NCI-H748 treated with DMSO at 0.1 percent for 48 hours (cell line): ENCODE results near the gene CCDC167.

ENCODE experiments used
- DNase-seq: peaks from one replicate; lab custom pipeline; 2025; lab: John Stamatoyannopoulos, UW

The CCDC167 gene

DNA sequence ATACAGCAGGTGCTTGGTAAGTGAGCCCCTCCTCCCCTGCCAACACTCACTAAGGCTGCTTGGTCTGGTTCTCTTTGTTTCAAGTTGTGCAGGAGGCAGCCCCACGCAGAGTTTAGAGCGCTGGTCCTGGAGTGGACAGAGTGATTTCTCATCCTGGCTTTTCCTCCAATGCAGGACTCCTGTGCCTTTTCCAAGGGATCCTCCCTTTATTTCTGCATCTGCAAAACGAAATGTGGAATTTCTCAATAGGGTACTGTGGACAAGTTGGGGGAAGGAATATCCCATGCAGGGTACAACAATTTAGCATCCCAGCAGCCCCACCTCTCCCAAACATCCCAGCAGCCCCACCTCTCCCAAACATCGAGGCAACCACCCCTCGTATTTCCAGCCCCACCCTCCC lies 30.6 kb upstream of the CCDC167 start:
- no peak for DNase-seq

DNA sequence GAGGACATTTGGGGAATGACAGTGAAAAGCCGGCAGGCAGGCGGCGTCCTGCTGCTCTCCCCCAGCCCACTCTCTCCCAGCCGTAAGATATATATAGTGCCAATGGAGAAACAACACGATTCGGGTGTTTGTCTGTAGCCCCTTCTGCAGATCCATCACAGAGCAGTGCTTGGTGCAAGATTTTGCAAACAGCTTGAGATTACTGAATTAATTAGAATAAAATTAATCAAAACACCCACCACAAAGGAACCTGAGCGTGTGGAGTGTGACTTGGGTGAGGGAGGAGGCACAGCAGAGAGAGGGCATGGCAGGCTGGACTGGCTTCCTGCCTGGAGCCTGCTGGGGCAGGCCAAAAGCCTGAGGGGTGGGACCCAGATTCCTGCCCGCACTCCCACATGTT lies 28.8 kb upstream of the CCDC167 start:
- no peak for DNase-seq

DNA sequence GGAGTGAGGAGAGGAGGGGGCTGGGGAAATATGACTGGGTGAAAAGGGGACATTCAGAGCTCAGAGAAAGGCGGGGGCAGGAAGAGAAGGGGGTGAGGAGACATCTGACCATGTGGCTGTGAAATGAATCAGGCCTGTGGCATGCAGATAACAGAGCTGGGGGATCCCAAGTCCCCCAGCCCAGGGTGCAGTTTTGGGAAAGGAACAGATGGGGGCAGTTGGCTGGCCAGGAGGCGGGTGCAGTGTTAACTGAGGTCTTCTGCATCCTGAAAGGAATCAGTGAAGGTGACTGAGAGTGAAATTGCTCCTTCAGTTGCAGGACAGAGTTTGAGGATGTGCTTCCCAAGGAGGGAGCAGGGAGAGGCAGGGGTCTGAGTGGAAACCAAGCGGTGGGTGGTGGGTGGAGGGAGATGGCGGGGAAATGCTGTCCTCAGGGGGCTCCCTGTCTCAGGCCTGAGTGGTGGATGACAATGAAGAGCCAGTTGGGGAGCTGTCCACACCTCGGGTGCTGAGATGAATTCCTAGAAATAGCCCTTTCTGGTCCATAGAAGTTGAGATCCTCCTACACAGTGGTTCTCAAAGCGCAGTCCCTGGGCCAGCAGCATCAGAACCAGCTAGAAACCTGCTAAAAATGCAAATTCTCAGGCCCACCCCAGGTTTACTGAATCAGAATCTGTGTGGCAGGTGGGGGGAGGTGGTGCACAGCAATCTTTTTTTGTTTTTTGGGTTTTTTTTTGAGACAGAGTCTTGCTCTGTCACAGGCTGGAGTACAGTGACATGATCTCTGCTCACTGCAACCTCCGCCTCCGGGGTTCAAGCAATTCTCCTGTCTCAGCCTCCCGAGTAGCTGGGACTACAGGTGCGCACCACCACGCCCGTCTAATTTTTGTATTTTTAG lies 26.0 kb upstream of the CCDC167 start:
- DNase-seq = no peak

DNA sequence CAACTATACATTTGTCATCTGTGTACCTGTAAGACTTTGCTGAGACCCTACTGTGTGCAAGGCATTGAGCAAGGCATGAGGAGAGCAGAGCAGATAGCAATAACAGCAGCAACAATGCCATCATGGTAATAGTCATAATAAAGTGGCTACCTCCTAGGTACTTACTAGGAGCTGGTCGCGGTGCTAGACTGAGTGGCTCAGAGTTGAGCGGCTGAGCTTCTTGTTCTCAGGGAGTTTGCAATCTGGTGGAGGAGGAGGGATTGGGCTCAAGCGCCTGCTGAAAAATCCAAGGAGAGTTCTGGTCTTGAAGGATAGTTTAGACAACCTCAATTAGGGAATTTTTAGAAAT lies 25.3 kb upstream of the CCDC167 start:
- DNase-seq = no peak

DNA sequence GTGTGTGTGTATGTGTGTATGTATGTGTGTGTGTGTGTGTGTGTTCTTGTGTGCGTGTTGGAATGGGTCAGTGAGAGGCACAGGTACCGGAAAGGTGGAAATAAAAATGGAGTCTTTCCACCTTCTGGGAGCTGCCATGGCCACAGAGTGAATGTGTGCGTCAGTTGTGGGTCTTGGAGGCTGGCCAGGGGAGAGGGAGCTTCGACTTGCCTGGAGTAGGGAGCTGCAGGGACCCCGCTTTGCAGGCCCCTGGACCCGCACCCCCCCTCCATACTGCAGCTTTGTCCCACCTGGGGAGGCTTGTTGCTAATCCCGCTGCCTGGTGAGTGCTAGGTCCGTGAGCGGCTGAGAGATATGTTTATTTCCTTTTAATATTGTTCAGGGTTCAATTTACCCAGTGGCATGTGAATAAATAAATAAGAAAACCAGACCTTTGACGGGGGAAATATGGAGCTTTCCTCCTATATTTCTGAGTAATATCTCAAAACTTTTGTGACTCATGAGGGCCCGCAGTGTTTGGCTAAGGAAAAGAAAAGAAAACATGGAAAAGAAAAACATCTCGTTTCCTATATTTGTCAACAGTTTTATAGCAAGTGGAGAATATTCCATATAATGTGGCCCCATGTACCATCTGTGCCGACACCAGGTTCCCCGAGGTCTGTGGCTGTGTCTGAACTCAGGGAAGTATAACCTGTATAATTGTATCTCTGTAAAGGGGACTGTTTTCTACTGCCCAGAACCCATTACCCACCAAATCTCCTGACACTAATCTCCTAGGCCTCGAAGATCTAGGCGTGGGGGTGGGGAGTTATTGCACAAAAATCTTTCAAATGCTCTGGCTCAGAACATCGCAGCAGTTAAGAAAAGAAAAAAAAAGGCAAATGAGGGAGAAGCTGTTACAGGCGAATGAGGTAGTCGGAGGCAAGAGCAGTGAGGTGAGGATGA lies 24.6 kb upstream of the CCDC167 start:
- DNase-seq = no peak

DNA sequence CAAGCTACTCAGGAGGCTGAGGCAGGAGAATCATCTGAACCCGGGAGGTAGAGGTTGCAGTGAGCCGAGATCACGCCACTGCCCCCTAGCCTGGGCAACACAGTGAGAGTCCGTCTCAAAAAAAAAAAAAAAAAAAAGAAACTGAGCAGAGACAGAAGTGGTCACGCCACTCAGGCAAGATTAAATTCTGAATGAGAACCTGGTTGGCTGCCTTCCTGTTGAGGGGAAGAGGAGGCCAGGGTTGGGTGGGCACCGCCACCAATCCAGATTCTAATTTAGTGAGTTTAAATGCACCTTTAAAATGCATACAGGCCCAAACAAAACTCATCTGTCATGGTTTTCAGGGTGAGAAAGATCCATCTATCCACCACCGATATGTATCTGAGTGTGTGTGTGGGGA lies 23.7 kb upstream of the CCDC167 start:
- no peak for DNase-seq

DNA sequence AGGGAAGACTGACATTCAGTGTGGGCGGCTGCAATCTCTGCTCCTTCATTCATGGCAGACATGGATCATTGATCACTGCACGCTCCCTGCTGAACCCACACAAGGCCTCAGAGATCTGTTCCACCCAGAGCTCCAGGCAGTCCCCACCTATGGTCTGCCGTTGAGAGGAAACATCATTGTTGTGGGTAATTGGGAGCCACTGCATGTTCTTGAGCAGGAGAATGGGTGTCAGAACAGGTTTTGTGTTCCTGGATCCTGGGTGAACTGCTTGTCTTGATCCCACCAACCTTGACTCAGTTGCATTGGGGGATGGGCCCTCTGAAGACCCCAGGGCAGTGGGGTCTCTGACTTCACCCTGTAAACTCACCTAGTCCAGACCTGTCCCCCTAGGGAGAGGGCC lies 23.1 kb upstream of the CCDC167 start:
- DNase-seq = no peak

DNA sequence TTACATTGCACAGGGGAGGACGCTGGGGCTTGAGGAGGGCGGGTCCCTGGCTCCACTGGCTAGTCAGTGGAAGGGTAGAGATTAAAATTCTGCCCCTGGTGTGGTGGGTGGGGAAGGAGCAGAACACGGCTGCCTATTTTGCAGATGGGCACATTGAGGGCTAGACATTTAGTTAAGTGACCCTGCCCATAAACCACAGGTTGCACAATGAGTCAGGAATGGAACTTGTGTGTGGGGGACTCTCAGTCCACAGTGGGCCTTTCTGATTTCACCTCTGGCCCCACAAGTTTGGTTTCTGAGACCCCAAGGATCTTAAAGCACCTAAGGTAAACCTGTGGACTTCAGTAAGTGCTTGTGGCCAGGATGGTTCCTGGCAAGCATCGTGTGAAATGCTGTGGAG lies 22.0 kb upstream of the CCDC167 start:
- DNase-seq = no peak

DNA sequence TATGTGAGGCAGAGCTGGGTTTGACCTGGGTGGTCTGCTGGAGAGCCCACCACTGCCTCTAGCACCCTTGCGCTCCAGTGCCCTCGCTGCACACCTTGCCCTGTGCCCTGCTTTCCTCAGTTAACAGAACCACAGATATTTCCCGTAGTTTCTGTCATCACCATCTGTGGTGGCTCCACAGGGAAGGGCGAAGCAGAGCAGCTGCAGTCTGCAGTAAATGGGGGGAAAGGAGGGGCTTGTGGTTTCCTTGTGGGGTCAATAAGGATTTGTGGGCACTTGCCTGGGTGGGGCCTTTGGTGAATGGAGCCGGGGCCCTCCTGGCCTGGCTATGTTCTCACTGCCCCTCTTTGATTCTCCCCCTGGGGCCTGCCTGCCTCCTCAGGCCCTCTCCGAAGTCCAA lies 21.2 kb upstream of the CCDC167 start:
- no peak for DNase-seq

DNA sequence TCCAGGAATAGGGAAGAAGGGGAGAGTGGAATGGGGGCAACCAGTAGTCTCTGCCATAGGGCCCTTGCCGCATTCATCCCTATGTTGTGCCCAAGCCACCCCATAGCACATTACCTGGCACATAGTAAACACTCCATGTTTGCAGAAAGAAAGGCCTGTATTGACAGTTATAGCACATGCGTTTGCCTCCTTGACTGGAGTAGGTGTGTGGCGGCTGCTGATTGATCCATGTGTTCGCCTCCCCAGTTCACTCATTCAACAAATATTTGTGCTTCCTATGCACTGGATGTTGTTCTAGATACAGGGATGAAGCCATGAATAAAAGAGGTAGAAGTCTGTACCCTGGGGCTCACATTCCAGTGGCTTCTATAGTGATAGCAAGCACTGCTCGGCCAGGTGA lies 19.8 kb upstream of the CCDC167 start:
- DNase-seq = no peak

DNA sequence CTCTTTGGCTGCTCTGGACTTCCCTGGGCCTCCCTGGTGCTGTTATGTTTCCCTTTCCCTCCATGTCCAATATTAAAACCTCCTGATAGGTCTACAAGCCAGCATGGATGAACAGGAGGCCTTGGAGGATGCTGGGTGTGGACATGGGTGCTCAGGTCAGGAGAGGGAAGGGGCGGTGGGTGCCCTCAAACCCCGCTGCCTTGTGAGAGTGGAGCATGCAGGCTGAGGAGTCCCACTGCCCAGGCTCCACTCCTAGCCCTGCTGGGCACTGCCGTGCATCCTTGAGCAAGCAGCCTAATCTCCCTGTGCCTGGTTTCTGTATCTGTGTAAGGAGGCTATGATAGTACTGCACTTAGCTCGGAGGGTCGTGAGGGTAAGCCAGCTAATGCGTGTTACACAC lies 18.4 kb upstream of the CCDC167 start:
- DNase-seq = no peak

DNA sequence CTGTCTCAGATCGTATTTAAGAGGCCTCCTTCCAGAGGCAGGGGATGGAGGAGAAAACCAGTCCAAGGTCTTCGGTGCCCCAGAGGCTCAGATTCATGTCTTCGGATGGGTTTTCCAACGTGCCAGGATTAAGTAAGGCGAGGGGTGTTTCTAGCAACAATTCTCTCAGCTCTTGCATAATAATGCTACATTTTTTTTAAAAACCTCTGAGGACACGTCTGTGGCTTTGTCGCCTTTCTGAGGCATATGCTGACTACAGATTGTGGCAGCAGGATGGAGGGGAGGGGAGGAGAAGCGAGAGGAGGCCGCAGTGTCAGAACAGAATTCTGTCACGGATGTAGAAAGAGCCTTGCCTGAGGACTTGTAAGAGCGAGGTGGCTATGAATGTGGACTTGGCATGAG lies 17.7 kb upstream of the CCDC167 start:
- DNase-seq = no peak

DNA sequence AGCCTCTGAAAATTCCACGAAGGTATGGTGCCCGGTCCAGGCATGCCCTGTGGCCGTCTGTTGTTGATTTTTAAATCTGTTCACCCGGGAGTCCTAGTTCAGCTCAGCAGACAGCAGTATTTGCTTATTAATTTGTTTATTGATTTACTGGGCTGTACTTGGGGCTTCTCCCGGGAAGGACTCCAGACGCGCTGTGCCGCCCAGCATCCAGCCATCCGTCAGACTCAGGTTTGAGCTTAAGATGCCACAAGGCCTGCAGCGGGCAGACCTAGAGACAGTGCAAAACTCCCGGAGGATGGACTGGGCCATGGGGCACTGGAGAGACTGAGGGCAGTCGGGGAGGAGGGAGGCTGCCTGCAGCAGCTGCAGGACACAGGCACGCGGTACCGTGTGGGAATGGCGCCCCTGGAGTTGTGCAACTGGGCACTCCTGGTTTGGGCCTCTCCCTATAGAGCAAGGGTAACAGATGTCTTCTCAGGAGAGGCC lies 17.3 kb upstream of the CCDC167 start:
- no peak for DNase-seq

DNA sequence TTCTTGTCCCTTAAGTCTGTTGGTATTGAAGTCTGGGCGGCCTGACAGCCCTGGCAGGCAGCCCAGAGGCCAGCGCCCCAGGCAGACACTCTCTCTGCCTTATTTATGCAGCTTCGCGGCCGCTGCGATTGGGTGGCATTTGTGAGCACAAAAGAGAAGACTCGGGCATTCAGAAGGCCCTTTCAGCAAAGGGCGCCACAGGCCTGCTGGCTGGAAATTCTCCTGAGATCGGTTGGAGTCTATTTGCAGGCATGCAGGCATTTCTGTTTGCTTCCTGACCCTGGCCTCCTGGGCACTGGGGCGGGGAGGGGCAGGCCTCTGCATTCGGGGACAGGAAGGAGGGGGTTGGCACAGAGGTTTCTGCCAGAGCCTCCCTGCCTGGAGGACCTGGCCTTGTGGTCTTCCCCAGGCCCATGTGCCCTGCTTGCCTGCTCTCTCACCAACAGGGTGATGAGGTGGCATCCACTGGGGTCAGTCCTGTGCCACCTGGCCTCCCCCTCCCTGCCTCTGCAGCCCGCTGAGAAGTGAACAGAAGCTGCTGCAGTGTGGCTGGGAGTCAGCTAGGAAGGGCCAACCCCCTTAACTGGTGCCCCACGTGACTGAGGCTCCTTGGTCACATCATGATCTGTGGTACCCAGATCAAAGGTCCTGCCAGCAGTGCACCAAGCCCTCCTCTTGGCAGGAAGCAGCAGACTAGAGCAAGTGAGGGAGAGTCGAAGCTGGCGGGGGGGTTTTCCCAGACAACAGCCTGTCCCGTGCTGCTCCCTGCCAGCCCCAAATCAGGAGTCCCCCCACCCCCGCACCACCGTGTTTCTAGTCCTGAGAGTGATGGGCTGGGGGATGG lies 16.6 kb upstream of the CCDC167 start:
- peak; percentile 53 for DNase-seq

DNA sequence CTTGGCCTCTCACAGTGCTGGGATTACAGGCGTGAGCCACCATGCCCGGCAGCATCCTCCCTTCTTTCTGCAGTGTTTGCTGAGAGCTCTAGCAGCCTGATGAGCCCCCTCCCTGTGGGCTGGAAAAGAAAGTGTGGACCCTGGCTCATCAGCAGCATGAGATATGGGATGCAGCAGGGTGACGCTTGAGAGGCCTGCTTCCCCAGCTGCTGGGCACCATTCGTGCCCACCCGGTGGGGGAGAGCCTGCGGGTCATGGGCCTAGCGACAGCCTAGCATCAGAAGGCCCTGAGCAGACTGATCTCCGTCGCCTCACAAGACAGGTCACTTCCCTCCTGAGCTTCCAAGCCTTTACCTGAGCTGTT lies 16.0 kb upstream of the CCDC167 start:
- no peak for DNase-seq

DNA sequence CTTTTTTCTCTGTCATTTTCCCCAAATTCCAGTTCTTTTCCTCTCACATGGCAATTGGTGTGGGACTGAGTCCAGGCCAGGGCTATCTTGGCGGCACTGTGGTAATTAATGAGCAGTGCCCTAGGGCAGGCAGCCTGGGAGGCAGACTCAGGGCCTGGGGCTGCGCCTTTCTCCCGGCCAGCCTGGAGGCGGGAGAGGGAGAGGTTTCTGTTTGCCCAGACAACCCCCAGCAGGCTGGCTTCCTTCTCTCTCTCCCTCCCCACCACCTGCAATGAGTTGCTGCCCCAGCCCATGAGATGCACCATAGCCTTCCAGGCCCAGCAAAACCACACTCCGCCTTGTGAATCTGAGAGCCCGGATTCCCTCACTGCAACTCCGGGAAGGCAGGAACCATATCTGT lies 15.1 kb upstream of the CCDC167 start:
- DNase-seq = no peak

DNA sequence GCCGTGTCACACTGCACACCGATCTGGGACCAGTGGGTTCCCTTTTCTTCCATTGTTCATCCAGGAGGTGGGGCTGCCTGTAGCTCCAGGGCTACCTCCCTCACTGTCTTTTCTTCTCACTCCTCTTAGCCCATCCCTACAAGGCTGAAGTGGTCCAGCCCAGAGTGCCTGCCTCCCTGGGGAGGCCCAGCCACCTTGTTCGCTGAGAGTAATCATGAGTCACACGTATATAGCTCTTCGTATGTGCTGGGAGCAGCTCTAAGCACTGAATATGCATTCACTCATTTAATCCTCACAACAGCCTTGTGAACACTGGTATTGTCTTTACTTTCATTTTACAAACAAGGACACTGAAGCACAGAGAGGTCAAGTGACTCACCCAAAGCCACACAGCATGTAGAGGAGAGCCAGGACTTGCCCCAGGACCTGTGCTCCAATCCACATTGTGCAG lies 14.7 kb upstream of the CCDC167 start:
- DNase-seq = no peak

DNA sequence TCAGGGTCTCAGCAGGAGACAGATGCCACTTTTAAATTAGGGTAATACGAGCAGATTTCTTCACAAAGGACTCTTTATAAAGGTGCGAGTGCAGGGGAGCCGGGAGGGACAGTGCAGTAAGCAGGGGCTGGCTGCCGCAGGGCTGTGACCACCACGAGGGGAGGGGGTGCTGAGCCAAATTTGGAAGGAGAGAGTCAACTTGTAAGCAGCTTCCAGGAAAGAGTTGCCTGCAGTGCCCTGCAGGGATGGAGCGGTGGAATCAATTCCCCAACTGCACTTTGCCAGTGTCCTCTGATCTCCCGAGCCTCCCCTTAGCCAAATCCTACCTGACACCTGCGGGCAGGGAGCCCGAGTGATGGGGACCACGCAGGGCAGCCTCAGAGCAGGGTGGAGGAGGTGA lies 13.9 kb upstream of the CCDC167 start:
- no peak for DNase-seq

DNA sequence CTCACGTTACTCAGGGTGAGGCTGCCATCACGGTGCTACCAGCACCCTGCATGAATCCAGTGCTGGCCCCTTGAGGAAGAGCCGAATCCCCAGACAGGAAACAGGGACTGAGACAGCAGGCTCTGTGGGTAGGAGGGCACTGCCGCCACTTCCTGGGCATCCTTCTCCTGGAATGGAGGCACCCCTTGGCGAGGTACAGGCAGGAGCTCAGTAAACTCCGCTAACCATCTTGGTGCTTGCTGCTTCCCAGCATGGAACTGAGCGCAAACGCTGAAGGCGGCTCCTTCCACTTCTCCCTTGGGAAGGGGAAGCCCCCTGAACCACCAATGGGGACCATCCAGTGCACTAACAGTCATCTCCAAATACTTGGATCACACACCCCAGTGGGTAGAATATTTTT lies 13.5 kb upstream of the CCDC167 start:
- no peak for DNase-seq

DNA sequence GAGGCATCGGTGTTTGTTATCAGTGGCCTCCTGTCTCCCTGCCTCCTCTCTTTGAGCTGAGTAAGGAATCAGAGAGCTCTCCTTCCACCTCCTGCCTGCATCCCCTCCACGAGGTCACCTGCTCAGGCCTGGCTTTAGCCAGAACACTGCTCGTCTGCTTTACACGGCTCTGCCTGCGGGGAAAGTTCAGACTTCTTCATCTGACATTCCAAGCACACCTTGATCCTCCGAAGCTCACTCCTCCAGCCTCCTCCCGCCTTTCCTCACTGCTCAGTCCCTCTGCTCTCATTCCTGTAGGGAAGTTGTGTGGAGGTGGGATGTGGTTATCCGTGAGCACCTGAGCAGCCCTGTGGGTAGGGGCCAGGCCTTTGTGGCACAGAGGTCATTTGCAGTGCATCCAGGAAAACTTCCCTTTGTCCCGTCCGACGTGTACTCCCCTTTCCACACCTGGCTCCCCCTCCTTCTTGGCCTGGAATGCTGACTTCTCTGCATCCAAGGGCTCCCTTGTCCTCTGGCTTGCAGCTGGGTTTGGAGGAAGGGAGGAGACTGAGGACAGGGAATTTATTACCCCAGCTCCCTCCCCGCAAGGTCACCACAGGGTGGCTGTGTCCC lies 12.8 kb upstream of the CCDC167 start:
- DNase-seq = no peak

DNA sequence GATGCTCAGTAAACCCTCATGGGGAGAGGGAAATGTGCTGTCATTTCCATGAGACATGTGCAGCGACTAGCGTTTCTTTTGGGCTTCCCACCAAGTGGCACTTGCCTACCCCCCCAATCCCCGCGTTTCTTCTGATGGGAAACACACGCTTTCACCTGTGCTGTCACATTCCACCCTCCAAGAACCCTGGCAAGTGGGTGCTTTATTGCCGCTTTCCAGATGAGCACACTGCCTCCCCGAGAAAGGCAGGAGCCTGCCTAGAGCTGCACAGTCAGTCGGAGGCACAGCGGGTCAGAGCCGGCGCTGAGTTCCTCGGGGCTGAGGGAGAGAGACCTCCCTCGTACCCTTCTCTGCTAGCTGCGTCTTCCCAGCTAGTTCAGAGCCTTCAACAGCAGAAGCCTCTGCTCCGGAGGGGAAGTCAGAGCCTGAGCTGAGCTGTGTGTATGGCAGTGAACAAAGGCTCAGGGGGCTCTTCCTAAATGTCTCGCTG lies 12.3 kb upstream of the CCDC167 start:
- DNase-seq = no peak

DNA sequence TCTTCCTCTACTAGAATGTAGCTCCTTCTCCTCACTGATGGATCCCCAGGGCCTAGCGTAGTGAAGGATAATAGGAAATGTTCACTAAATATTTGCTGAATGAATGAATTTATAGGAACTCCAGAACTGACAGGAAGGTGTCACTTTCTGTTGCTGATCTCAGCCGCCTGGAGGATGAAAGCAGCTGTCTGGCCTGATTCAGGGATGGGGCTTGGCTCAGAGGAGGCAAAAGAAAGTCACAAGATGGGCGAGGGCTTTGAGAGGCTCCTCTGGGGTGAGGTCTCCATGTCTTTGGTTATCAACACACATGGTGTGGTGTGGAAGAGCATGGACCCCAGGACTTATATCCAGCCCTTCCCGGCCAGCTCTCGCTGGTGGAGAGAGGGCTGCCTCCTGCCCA lies 11.5 kb upstream of the CCDC167 start:
- DNase-seq = no peak
